SK-N-DZ (cell line): ENCODE results near the gene TPCN2.
"Not testable (repeated sequence)": the region's sequence is repeated elsewhere in the genome, so short reads cannot be mapped to it uniquely, and the experiment has no call there.

ENCODE experiments used
- DNase-seq: peaks from one replicate; pipeline ENCODE4 v3.0.0-alpha.2; 2015; ENCODE audit warnings: low spot score

Gene TPCN2

GRCh38 chr11:69127884-69128283, 79.2 kb downstream of the TPCN2 start:
- no peak for DNase-seq

- no peak for DNase-seq
Measured at GRCh38 chr11:69129053-69129452, 80.3 kb downstream of the TPCN2 start.

GRCh38 chr11:69129647-69130046, 80.9 kb downstream of the TPCN2 start:
- no peak for DNase-seq

GRCh38 chr11:69130654-69131053, 81.9 kb downstream of the TPCN2 start:
- no peak for DNase-seq

- no peak for DNase-seq
Measured at GRCh38 chr11:69131121-69131566, 82.4 kb downstream of the TPCN2 start.

- DNase-seq = peak; percentile 85
Measured at GRCh38 chr11:69131644-69132300, 83.0 kb downstream of the TPCN2 start.

- DNase-seq = no peak
Measured at GRCh38 chr11:69132301-69132670, 83.6 kb downstream of the TPCN2 start.

GRCh38 chr11:69133251-69133650, 84.5 kb downstream of the TPCN2 start:
- DNase-seq = no peak

GRCh38 chr11:69134182-69134581, 85.5 kb downstream of the TPCN2 start:
- not testable (repeated sequence) for DNase-seq

GRCh38 chr11:69134957-69135356, 86.2 kb downstream of the TPCN2 start:
- no peak for DNase-seq

- DNase-seq = no peak
Measured at GRCh38 chr11:69135420-69136363, 87.0 kb downstream of the TPCN2 start.

- no peak for DNase-seq
Measured at GRCh38 chr11:69136471-69136870, 87.7 kb downstream of the TPCN2 start.

GRCh38 chr11:69137151-69137844, 88.6 kb downstream of the TPCN2 start:
- DNase-seq = no peak

GRCh38 chr11:69138265-69138664, 89.5 kb downstream of the TPCN2 start:
- no peak for DNase-seq

- DNase-seq = not testable (repeated sequence)
Measured at GRCh38 chr11:69140161-69140560, 91.4 kb downstream of the TPCN2 start.

- no peak for DNase-seq
Measured at GRCh38 chr11:69140635-69141034, 91.9 kb downstream of the TPCN2 start.

GRCh38 chr11:69141742-69142141, 93.0 kb downstream of the TPCN2 start:
- DNase-seq = no peak

- no peak for DNase-seq
Measured at GRCh38 chr11:69142895-69143294, 94.2 kb downstream of the TPCN2 start.

- DNase-seq = no peak
Measured at GRCh38 chr11:69144316-69145049, 95.8 kb downstream of the TPCN2 start.

- no peak for DNase-seq
Measured at GRCh38 chr11:69145050-69145380, 96.3 kb downstream of the TPCN2 start.

GRCh38 chr11:69148377-69148762, 99.6 kb downstream of the TPCN2 start:
- DNase-seq = no peak

GRCh38 chr11:69148806-69149205, 100.1 kb downstream of the TPCN2 start:
- DNase-seq = no peak
